DMS 273 (cell line): ENCODE data around the gene KCTD21.

Experiments
- DNase-seq: peaks from one replicate; lab custom pipeline; 2025; ENCODE audit not compliant: unreplicated experiment; lab: John Stamatoyannopoulos, UW

Gene KCTD21

DNA sequence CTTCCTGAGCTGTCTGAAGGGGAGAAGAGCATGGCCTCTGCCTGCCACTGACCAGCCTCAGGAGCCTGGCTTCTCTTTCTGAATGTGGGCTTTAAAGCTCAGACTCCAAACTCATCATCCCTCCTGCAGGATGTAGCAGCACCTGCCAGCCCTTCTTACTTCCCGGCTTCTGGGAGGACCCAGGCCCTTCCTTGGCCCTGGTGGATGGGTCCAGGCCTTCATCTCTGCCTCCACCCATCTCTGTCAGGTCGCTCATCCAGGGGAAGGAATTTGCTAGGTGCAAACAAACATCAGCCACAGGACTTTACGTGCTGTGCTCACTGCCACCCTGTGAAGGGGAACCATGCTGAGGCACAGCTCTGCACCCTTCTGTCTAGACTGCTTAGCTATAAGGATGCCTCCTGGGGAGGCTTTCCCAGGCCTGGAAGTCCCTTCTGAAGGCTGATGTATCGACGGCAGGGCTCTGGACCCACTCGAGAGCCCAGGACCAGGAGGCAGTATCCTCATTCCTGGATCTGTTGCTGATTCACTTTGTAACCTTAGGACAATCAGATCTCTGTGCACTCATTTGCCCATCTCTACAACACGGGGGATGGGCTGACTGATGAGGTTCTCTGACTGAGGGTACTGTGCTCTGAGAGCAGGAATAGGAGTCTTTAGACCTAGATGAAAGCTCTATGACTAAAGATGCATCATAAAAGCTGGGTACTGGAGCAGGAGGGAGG, 31.2 kb upstream of the KCTD21 start:
- no peak for DNase-seq

DNA sequence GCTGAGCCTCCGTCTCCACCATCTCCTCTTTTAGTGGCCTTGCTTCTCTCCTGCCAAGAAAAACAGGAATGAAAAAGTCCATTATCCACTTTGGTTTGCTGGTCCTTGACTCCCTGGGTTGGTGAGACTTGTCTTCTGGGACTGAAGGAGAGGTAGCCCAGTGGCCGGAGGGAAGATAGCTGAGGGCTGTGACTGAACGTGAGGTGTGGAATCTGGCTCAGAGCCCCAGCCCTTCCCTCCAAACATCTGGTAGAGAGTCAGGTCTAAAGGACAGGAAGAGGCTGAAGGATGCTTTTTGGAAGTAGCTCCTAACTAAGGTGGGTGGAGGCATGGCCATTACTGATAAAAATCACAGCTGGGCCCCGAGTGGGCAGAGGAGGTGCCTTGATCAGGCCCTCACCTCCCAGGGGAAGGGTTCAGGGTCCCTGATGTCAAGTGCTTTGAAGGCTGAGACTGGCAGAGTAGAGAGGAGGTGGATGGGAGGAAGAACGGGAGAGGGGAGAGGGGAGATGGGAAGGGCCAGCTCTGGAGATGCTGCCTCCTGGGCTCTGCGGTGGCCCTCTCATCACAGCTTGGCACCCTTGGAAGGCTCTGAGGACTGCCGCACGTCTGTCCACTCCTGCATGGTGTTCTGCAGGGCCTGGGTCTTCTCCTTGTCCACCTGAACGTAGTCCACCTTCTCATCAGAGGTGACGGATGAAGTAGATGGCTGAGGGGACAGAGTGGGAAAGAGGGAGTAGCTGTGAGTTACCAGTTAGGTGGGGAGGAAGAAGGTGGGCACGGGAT, 30.5 kb upstream of the KCTD21 start:
- no peak for DNase-seq

DNA sequence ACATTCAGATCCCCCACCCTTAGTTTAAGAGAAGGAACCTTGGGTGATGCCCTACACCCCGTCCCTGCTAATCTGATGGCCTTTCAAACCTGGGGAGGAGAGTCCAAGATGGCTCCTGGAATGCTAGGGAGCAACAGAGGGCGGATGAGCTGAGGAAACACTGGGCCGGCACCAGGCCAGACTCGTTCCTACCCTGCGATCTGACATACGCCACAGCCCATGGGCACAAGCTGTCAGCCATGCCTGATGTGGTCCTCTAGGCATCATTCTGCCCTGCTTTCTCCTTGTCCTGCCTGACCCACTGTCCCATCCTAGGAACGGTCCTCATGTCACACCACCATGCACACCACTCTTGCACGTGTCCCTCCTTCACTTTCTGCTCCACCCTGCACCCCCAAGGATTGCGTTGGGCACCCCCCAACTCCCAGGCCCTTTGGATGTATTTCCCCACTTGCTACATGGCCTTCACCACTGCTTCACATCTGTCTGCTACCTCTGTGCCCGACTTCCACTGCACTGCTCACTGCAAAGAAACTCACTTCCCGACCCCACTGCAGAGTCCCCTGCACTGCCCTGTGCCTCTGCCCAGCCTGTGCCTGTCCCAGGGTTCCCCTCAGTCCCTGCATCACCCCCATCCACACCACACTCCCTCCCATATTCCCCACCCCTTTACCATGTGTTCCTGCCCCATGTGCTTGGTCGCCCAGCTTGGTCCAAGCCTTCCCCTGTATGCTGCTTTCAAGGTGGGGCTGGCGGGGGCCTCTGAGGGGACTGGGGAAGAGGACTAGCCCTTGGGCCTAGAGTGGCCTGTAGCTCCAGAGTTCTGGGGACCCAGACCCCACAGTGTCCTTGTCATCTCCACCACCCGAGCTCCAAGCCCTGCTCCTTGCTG, 29.5 kb upstream of the KCTD21 start:
- DNase-seq: no peak

- DNase-seq: no peak
These were observed 28.3 kb upstream of the KCTD21 start for GRCh38 chr11:78216571-78217287.

- no peak for DNase-seq
These were observed 27.6 kb upstream of the KCTD21 start for GRCh38 chr11:78216021-78216420.

GRCh38 chr11:78214331-78215194, 26.1 kb upstream of the KCTD21 start:
- no peak for DNase-seq

- DNase-seq: no peak
These were observed 25.3 kb upstream of the KCTD21 start for GRCh38 chr11:78213526-78214330.

- DNase-seq: no peak
These were observed 24.4 kb upstream of the KCTD21 start for GRCh38 chr11:78212586-78213371.

DNA sequence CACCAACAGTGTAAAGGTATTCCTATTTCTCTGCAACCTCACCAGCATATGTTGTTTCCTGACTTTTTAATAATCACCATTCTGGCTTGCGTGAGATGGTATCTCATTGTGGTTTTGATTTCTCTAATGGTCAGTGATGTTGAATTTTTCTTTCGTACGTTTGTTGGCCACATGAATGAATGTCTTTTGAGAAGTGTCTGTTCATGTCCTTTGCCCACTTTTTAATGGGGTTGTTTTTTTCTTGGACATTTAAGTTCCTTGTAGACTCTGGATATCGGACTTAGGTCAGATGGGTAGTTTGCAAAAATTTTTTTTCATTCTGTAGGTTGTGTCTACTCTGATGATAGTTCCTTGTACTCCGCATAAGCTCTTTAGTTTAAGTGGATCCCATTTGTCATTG, 23.1 kb upstream of the KCTD21 start:
- no peak for DNase-seq

GRCh38 chr11:78210000-78210608, 21.7 kb upstream of the KCTD21 start:
- no peak for DNase-seq

GRCh38 chr11:78209478-78209877, 21.1 kb upstream of the KCTD21 start:
- DNase-seq: no peak

DNA sequence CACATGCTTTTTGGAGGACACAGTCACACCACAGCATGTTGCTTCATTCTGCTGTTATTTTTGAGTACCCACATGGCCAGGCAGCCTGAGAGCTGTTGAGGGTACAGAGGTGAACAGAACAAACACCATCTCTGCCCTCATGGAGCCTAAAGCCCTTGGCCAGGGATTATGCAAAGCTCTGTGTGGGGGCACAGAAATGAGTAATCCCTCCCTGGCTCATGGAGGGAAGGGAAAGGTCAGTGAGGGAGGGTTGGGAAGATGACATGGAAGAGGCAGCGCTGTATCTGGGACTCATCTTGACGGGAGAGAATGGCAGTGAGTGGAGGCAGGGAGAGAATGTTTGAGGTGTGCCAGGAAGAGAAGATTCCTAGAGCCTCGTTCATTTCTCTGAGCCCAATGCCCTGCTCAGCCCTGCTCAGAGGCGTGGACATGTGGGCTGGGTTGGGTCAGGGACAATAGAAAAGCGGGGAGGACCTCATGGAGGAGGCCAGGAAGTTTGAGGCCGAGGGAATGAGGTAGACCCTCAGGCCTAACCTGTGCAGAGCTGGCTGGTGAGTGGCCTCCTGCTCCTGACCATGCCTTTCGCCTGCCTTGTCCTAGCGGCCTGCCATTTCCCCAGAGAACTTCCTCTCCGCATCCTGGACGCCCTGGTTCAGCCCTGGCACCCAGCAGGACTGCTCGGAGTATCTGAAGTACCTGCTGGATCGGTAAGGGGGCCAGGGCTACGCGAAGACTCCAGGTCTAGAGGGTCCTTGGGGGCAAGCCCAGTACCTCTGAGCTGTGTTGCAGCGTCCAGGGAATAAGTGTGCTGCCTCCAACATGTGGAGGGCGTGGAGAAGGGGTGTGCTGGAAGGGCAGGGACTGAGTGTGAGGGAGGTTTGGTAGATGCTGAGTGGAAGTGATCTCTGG, 20.1 kb upstream of the KCTD21 start:
- DNase-seq: no peak

DNA sequence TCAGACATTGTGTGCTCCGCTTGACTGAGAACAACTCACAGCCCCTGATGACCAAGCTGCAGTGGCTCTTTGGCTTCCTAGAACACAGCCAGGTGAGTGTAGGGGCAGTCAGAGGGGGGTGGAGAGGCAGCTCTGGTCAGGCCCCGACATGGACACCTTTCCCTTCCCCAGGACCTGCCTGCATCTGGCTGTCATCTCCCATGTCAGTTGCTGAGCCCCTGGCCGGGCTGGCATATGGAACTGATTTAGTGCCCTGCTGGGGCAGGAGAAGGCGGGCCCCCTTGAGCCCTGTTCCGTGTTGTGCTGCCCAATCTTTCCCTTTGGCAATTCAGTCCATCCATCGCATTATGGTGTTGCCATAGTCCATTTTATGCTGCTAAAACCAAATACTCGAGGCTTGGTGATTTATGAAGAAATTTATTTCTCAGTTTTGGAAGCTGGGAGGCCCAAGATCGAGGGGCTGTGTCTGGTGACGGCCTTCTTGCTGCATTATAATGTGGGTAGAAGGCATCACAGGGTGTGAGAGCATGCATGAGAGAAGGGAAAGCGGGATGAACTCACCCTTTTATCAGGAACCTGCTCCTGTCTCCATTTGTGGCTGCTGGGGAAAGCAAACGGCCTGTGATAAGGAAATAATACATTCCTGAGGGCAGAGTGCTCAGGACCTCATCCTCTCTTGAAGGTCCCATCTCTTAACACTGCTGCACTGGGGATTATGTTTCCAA, 19.3 kb upstream of the KCTD21 start:
- DNase-seq: no peak

DNA sequence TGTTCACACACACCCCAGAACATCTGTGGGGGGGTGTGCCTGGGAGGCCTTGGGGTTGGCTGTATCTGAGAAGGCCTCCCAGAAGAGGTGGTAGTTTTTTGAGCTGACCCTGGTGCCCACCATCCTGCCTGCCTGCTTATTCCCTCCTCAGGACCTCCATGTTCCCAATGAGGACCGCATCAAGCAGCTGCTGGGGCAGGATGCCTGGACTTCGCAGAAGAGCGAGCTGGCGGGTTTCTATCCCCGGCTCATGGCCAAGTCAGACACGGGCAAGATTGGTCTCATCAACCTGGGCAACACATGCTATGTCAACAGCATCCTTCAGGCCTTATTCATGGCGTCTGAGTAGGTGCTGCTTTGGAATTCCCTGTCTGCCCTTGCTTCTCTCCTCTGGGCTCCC, 17.3 kb upstream of the KCTD21 start:
- DNase-seq: no peak

DNA sequence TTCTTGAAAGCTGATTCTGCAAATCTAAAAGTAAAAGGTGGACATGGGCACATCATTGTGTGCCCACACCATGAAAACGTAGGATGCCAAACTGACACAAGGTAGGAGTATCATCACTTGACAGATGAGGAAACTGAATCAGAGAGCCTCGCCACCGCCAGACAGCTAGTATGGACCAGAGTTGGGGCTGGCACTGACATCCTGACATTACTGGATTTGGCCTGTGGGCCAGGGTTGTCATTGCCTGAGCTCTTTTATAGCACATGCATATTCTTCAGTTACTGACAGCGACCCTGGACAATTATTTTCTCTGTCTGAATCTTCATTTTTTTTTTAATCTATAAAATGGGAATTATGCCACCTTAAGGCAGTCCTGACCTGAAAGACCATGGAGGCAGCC, 16.8 kb upstream of the KCTD21 start:
- no peak for DNase-seq

- no peak for DNase-seq
These were observed 14.8 kb upstream of the KCTD21 start for GRCh38 chr11:78203184-78203583.
